ENCODE measurements around the gene MTCL1.

MTCL1 gene

DNA sequence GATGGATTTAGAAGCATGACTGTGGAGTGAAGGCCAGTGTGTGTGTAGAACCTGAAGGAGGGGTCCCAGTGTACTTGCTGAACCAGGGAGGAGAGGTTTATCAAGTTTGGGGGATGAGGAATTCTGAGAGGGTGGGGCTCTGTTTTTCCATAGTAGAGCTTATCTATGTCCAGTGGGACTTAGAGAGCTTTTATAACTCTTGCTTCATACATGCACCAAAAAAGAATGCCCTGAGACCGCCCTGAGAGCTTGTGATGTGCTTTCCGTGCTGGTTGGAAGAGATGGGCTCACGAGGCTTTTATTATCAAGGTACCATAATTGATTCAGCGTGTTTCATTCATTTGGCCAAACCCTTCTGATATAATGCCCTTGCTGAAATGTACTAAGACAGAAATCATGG is 100.2 kb downstream of the MTCL1 start:
- H3K36me3 Mint-ChIP-seq: no peaks in the 10 kb centered on the region
- H3K9me3 Mint-ChIP-seq (ENCODE audit: low read depth): no peaks in the 10 kb centered on the region
- H3K27me3 Mint-ChIP-seq: no peaks in the 10 kb centered on the region
- H3K27ac Mint-ChIP-seq: no peak overlapping the region
- peaks cover 12% of the 10 kb centered on the region for H3K4me1 Mint-ChIP-seq (ENCODE audit: low read depth)
- no peak overlapping the region for H3K4me3 Mint-ChIP-seq

DNA sequence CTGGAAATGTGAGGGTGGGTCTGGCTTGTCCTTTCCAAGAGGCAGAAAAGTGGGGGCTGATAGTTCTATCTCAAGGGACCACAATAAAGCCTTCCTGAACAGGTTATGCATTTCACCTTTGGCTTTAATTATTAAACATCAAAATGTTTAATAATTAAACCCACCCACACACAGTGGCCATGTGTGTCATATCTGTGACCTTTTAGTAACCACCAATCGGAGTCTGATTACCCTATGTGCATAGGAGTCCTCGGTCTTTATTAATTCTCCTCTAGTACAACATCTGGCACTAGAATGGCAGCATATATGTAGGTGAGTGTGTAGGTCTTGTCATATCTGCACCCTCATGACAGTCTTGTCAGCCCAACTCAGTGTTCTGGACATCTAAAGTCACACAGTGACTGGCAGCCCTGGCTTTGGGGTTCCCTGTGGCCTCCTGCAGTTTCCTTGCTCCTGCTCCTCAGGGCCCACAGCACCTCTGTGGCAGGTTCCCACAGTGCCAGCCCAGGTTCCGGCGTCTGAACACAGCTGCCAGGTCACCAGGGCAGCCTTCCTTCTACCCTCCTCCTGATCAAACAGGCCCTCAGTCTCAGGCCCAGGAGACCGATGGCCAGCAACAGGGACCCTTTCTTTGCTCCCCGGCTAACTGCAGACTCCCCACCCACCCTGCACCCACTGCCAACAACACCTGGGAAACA is 100.9 kb downstream of the MTCL1 start:
- Mint-ChIP-seq H3K27me3 (no peaks in the 10 kb centered on the region), H3K27ac (no peak overlapping the region), H3K4me3 (no peak overlapping the region), H3K4me1 (ENCODE audit: low read depth) (peaks cover 19% of the 10 kb centered on the region), H3K36me3 (no peaks in the 10 kb centered on the region), H3K9me3 (ENCODE audit: low read depth) (no peaks in the 10 kb centered on the region)

DNA sequence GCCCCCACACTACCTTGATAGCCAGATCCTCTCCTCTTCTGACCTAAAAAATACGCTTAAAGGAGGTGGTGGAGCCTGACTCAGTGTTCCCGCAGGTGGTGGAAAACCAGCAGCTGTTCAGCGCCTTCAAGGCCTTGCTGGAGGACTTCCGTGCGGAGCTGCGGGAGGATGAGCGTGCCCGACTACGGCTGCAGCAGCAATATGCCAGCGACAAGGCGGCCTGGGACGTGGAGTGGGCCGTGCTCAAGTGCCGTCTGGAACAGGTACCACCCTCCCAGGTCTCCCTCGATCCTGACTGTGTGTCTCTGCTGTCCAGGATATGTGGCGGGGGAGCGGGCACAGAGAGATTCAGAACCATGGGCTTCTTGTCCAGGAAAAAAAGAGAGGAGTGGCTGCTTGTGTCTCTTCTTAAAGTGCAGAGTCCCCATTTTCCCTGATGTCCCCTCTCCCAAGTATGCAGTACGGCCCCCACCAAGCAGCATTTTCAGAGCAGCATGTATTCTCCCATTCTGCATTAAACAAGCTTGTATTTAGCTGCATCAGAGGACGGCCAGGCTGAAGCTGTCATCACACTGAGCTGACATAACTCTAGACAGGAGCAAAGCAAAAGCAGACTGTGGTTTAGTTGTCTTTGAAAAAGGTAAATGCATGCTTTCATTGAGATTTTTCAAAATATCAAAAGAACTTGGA is 101.6 kb downstream of the MTCL1 start:
- Mint-ChIP-seq H3K4me1 (ENCODE audit: low read depth) (peaks cover 19% of the 10 kb centered on the region), H3K9me3 (ENCODE audit: low read depth) (no peaks in the 10 kb centered on the region), H3K27me3 (no peaks in the 10 kb centered on the region), H3K36me3 (no peaks in the 10 kb centered on the region), H3K27ac (no peak overlapping the region), H3K4me3 (no peak overlapping the region)

DNA sequence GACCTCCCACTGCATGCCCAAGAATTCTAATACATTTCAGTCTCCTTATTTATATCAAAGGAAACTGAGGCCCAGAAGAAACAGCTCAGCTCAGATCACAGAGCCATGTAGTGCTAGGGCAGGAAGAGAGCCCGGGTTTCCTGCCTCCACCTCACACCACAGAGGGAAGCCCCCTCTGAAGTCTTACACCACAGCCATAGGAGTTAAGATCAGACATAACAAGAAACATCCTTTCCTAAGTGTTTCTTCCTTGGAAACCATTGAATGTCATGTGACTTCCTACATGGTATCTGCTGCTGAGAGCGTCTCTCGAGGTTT is 102.1 kb downstream of the MTCL1 start:
- H3K9me3 Mint-ChIP-seq (ENCODE audit: low read depth): no peaks in the 10 kb centered on the region
- no peak overlapping the region for H3K27ac Mint-ChIP-seq
- no peak overlapping the region for H3K4me3 Mint-ChIP-seq
- H3K4me1 Mint-ChIP-seq (ENCODE audit: low read depth): peaks cover 19% of the 10 kb centered on the region
- no peaks in the 10 kb centered on the region for H3K27me3 Mint-ChIP-seq
- H3K36me3 Mint-ChIP-seq: no peaks in the 10 kb centered on the region

DNA sequence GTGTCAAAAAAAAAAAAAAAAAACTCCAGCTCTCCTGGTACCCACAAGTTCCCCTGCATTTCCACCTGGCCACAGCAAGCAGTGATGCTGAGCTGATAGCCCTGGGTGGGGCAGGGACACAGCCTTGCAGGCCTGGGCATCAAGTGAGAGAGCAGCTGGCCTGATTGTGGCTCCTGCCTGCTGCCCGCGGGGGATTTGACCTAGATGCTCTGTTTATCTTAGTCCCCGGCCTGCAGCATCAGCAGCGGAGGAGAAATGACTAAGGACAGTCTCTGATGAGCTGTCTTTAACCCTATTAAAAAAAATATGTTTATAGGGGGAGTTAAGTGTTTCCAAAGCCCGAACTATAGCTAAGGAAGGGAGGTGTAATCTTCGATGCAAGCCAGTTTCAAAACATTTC is 102.6 kb downstream of the MTCL1 start:
- Mint-ChIP-seq H3K36me3 (no peaks in the 10 kb centered on the region), H3K27ac (no peak overlapping the region), H3K9me3 (ENCODE audit: low read depth) (no peaks in the 10 kb centered on the region), H3K27me3 (no peaks in the 10 kb centered on the region), H3K4me3 (no peak overlapping the region), H3K4me1 (ENCODE audit: low read depth) (peaks cover 19% of the 10 kb centered on the region)

DNA sequence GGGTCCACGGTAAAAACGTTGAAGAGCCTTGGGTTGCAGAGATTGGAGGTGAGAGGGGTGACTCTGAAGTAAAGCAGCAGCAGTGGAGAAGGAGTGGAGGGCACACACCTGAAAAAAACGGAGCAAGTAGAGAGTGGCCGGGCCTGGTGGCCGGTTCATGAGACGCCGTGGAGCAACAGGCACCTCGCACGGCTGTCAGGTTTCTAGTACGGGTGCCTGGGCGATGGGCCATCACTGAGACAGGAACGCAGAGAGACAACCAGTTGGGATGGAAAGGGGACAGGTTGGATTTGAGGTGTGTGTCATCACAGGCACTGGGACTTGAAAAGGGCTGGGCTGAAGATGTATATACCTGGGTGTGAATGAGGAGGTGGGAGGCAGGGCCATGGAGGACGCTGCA is 104.2 kb downstream of the MTCL1 start:
- H3K27me3 Mint-ChIP-seq: peaks cover 3% of the 10 kb centered on the region
- H3K9me3 Mint-ChIP-seq (ENCODE audit: low read depth): no peaks in the 10 kb centered on the region
- no peak overlapping the region for H3K27ac Mint-ChIP-seq
- no peaks in the 10 kb centered on the region for H3K36me3 Mint-ChIP-seq
- H3K4me1 Mint-ChIP-seq (ENCODE audit: low read depth): peaks cover 19% of the 10 kb centered on the region
- no peak overlapping the region for H3K4me3 Mint-ChIP-seq

DNA sequence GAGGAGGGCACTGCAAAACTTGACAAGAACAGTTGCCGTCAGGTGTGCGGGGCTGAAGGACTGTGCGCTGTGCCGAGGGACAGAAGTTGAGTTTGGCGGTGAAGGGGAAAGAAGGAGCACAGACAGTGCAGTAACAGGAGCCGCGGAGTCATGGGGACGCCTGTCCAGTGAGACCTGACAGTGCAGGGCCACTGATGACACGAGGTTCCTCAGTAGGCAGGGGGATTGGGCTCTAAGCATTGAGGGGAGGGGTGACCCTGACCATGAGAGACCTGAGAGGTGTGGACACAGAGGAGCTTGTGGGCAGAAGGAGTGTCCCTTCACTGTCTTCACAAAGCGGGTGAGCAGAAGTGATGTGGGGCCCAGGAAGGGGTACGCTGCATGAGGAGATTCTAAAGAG is 104.8 kb downstream of the MTCL1 start:
- H3K36me3 Mint-ChIP-seq: no peaks in the 10 kb centered on the region
- no peak overlapping the region for H3K4me3 Mint-ChIP-seq

DNA sequence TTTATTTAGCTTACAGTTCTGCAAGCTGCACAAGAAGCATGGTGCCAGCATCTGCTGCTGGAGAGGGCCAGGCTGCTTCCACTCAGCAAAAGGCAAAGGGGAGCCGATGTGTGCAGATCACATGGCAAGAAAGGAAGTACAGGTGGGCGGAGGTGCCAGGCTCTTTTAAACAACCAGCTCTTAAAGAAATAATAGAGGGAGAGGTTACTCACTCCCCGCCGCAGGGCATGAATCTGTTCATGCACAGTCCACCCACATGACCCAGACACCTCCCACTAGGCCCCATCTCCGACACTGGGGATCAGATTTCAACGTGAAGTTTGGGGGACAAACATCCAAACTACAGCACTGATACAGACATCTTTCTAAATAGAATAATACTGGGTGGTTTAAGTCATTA is 105.8 kb downstream of the MTCL1 start:
- H3K4me3 Mint-ChIP-seq: no peak overlapping the region
- peaks cover 3% of the 10 kb centered on the region for H3K27me3 Mint-ChIP-seq
- no peaks in the 10 kb centered on the region for H3K9me3 Mint-ChIP-seq (ENCODE audit: low read depth)
- no peaks in the 10 kb centered on the region for H3K36me3 Mint-ChIP-seq
- peaks cover 19% of the 10 kb centered on the region for H3K4me1 Mint-ChIP-seq (ENCODE audit: low read depth)
- H3K27ac Mint-ChIP-seq: no peak overlapping the region

More for the DNA sequence above, 104.8 kb downstream of the MTCL1 start:
- Mint-ChIP-seq H3K27me3 (peaks cover 3% of the 10 kb centered on the region), H3K27ac (no peak overlapping the region), H3K9me3 (ENCODE audit: low read depth) (no peaks in the 10 kb centered on the region), H3K4me1 (ENCODE audit: low read depth) (peaks cover 19% of the 10 kb centered on the region)

DNA sequence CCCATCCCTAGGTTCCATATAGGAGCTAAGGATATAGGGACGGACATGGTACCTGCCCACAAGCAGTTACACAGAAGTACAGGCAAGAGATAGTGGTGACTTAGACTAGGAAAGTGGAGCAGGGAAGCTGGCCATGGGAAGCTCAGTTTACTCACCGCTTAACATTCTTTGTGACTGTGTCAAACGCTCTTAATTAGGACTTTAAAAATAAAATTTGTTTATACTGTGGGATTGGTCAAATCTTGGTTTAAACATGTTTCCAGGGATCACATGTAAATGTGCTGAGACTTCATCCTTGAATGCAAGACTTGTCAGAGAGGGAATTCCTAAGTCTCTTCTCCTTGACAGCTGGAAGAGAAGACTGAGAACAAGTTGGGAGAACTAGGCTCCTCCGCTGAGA is 107.3 kb downstream of the MTCL1 start:
- Mint-ChIP-seq H3K27me3 (peaks cover 3% of the 10 kb centered on the region), H3K4me3 (no peak overlapping the region), H3K4me1 (ENCODE audit: low read depth) (peaks cover 13% of the 10 kb centered on the region), H3K9me3 (ENCODE audit: low read depth) (no peaks in the 10 kb centered on the region), H3K36me3 (no peaks in the 10 kb centered on the region), H3K27ac (no peak overlapping the region)

DNA sequence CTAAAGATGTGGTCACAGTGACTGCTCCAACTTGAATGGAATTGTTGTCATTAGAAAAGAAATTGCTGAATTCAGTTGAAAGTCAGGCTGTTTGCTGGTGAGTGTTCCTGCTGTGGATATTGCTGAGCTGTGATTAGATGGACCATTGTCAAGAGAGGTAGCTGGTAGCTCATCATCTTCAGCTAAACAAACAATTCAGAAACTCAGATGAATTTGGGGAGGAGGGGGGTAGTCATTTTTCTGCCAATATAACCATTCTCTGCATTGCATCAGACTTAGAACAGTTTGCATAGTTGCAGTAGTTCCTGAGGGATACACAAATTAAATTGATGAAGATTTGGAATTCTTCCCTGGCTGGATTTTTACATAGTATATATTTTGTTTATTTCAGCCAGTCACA is 108.3 kb downstream of the MTCL1 start:
- no peaks in the 10 kb centered on the region for H3K36me3 Mint-ChIP-seq
- H3K4me1 Mint-ChIP-seq (ENCODE audit: low read depth): peaks cover 7% of the 10 kb centered on the region
- no peak overlapping the region for H3K27ac Mint-ChIP-seq
- no peaks in the 10 kb centered on the region for H3K9me3 Mint-ChIP-seq (ENCODE audit: low read depth)
- H3K4me3 Mint-ChIP-seq: no peak overlapping the region
- H3K27me3 Mint-ChIP-seq: peaks cover 3% of the 10 kb centered on the region

DNA sequence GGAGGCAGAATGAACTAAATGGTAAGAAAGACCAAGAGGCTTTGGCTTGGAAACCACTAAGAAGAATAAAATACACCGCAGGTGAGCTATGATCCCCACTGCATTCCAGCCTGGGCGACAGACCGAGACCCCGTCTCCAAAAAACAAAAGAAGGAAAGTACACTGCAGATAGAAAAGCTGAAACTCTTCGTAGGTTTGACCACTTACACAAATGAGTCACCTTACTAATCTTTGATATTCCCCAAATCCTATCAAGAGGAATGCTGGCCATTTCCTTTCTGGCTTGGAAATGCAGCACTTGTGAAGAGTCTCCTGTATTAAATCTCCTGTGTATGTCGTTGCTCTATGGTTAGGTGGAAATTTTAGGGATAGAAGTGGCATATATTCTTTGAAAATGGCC is 108.8 kb downstream of the MTCL1 start:
- no peak overlapping the region for H3K27ac Mint-ChIP-seq
- peaks cover 3% of the 10 kb centered on the region for H3K27me3 Mint-ChIP-seq
- no peaks in the 10 kb centered on the region for H3K36me3 Mint-ChIP-seq
- H3K4me1 Mint-ChIP-seq (ENCODE audit: low read depth): peaks cover 7% of the 10 kb centered on the region
- no peaks in the 10 kb centered on the region for H3K9me3 Mint-ChIP-seq (ENCODE audit: low read depth)
- H3K4me3 Mint-ChIP-seq: no peak overlapping the region

DNA sequence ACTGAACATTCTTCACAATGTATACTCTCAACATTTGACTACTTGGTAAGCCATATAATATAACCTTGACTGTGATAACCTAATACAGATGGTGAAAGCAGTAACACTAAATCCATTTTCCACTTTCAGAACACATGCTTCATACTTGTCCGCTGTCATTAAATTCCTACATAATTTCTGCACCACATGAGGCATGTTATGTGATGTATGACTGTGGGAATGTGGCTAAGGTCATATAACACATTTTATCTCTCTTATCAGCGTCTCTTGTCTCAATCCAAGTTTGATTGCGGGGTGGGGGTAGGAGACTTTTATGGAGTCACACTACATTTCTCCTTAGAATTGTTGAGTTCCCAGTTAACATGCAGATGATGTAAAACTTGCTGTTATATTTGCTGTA is 110.9 kb downstream of the MTCL1 start:
- peaks cover 3% of the 10 kb centered on the region for H3K27me3 Mint-ChIP-seq

DNA sequence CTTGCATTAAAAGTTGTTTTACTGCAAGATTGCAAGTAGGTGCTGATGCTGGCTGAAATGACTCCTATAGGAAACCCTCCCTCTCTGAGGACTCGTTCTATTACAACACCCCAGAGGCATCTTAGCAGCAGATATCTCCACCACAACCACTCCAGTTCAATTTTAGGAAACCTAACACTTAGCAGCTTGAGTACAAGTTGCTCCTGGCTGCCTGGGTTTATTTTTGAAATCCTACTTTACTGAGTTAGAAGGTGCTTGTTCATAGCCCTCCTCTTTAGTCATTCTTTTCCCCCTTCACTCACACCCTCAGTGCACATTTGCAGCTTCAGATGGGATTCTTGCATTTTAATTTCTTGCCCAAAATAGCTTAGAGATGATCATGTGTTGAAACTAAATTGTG is 111.5 kb downstream of the MTCL1 start:
- peaks cover 3% of the 10 kb centered on the region for H3K27me3 Mint-ChIP-seq
- H3K9me3 Mint-ChIP-seq (ENCODE audit: low read depth): no peaks in the 10 kb centered on the region
- H3K4me3 Mint-ChIP-seq: no peak overlapping the region
- H3K36me3 Mint-ChIP-seq: no peaks in the 10 kb centered on the region
- no peak overlapping the region for H3K27ac Mint-ChIP-seq
- H3K4me1 Mint-ChIP-seq (ENCODE audit: low read depth): no peaks in the 10 kb centered on the region

More for the DNA sequence above, 110.9 kb downstream of the MTCL1 start:
- Mint-ChIP-seq H3K4me1 (ENCODE audit: low read depth) (peaks cover under 1% of the 10 kb centered on the region), H3K36me3 (no peaks in the 10 kb centered on the region), H3K4me3 (no peak overlapping the region), H3K9me3 (ENCODE audit: low read depth) (no peaks in the 10 kb centered on the region), H3K27ac (no peak overlapping the region)

DNA sequence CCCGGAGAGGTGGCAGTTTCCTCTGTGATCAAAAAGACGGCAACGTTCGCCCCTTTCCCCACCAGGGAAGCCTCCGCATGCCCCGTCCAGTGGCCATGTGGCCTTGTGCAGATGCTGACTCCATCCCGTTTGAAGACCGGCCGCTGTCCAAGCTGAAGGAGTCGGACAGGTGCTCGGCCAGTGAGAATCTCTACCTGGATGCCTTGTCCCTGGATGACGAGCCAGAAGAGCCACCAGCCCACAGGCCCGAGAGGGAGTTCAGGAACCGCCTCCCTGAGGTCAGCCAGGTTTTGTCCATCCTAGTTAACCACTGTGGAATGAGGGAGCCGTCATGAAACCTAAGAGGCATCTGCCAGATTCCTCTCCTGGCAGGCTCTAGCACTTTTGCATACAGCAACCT is 113.6 kb downstream of the MTCL1 start:
- Mint-ChIP-seq H3K4me1 (ENCODE audit: low read depth) (no peaks in the 10 kb centered on the region), H3K9me3 (ENCODE audit: low read depth) (no peaks in the 10 kb centered on the region), H3K27ac (no peak overlapping the region), H3K27me3 (peaks cover 2% of the 10 kb centered on the region), H3K4me3 (no peak overlapping the region), H3K36me3 (no peaks in the 10 kb centered on the region)

DNA sequence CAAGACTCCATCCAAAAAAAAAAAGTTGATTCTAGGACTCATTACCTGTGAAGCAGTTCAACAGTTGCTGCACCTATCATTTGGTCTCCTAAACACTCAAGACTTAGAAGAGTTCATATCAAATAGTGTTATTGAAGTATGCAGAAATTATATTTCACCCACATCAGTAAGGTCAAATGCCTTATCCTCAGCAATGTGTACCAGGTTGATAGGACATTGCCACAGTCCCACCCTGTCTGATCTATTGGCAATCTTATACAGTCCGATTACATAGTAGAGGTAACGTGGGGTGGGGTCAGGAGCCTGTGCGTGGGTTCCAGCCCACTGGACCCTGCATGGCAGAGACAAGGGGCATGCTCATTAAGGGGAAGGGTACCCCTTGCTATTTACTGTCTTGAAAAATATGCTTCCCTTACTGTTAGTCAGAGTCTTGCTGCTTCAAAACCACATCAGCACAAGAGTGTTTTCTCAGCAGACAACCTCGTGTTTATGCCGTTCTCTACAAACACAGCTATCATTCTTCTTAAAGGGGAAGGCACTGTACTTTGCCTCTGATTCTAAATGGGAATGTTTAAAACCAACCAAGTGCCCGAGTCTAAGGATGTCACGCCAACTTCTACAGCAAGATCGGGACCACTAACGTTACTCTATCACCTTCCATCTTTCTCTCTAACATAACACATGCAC is 115.2 kb downstream of the MTCL1 start:
- Mint-ChIP-seq H3K4me3 (no peak overlapping the region), H3K27me3 (no peaks in the 10 kb centered on the region), H3K9me3 (ENCODE audit: low read depth) (no peaks in the 10 kb centered on the region), H3K27ac (no peak overlapping the region), H3K4me1 (ENCODE audit: low read depth) (no peaks in the 10 kb centered on the region), H3K36me3 (no peaks in the 10 kb centered on the region)

Measured in activated naive CD8-positive, alpha-beta T cell (primary cell).